Measurements from ENCODE around the gene OR1F1. TPM values are rescaled to one million over a fixed set of nuclear protein-coding genes. Genes with fewer than 3 reads are reported as not detected.
"Not testable (repeated sequence)": the region's sequence is repeated elsewhere in the genome, so short reads cannot be mapped to it uniquely, and the experiment has no call there.

Gene OR1F1
- total RNA-seq, 1 donor from 2014 or later, result not detected

DNA sequence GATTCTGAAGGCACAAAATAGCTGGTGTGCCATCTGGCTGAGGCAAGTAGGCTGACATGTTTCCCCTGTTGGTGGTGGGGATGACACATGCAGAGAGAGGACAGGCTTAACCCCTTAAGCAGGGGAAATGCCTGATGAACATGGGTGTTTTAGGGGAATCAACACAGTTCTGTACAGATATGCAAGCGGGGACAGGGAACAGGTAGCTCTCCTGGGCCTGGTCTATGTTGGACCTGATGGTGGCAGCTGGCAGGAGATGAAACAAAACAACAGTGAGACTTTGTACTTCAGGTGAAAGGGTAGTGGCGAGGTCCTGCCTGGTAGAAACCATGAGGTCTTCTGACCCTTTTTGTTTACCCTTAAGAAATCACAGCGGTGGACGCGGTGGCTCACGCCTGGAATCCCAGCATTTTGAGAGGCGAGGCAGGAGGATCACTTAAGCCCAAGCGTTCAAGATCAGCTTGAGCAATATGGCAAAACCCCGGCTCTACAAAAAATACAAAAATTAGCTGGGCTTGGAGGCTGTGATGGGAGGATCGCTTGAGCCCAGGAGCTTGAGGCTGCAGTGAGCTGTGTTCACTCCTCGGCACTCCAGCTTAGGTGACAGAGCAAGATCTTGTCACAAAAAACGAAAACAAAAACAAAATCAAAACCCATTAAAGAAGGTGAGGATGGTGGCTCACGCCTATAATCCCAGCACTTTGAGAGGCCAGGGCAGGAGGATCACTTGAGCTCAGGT, 10.5 kb downstream of the OR1F1 start:
- no peak for DNase-seq (ENCODE audit: low read depth in 2 of 2)

- no peak for DNase-seq (ENCODE audit: low read depth in 2 of 2)
Observed at GRCh38 chr16:3202903-3203539, 15.0 kb downstream of the OR1F1 start.

- DNase-seq (ENCODE audit: low read depth in 2 of 2), result not testable (repeated sequence)
Observed at GRCh38 chr16:3205939-3206338, 17.9 kb downstream of the OR1F1 start.

DNA sequence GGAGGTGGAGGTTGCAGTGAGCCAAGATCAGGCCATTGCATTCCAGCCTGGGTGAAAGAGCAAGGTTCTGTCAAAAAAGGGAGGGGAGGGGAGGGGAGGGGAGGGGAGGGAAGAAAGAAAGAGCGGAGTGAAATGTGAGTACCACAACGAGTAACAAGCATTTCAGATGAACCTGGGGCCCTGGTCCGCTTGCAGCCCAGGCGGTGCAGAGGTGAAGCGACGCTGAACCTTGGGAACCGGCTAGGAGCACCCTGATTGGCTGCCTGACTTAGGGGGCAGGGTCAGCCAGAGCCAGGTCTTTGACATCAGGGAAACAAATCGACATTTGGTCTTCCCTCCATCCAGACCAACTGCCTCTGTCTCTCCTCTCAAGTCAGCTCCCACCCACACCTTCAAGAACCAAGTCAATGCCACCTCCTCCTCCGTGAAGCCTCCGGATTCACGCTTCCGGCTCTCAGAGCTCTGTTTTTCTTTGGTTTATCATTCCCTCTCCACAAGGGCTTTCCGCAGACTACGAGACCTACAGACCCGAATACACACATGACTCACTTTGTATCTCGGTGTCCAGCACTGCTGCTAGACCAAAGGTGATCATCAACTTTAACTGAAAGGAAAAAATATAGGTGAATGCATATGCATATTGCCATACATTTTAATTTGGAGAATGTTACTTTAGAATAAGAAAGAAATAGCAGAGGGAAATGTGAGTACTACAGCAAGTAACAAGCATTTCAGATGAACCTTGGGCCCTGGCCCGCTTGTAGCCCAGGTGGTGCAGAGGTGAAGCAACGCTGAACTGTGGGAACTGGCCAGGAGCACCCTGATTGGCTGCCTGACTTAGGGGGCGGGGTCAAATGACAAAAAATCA, 19.3 kb downstream of the OR1F1 start:
- no peak for DNase-seq (ENCODE audit: low read depth in 2 of 2)

GRCh38 chr16:3212006-3212405, 24.0 kb downstream of the OR1F1 start:
- DNase-seq (ENCODE audit: low read depth in 2 of 2), result no peak

DNA sequence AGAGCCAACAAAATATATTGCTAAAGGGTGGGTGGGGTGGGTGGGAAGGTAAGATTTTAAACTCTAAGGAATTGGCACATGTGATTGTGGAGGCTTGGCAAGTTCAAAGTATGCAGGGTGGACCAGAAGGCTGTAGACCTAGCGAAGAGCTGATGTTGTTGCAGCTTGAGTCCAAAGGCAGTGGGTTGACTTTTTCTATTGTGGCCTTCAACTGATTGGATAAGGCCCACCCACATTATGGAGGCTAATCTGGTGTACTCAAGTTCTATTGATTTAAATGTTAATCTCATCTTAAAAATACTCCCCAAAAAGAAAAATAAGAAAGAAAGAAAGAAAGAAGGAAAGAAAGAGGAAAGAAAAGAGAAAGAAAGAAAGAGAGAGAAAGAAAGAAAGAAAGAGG, 24.6 kb downstream of the OR1F1 start:
- DNase-seq (ENCODE audit: low read depth in 2 of 2), result no peak

- no peak for DNase-seq (ENCODE audit: low read depth in 2 of 2)
Observed at GRCh38 chr16:3214904-3215600, 27.0 kb downstream of the OR1F1 start.

- DNase-seq (ENCODE audit: low read depth in 2 of 2), result no peak
Observed at GRCh38 chr16:3215601-3216262, 27.7 kb downstream of the OR1F1 start.

GRCh38 chr16:3216263-3216640, 28.2 kb downstream of the OR1F1 start:
- no peak for DNase-seq (ENCODE audit: low read depth in 2 of 2)

- DNase-seq (ENCODE audit: low read depth in 2 of 2), result no peak
Observed at GRCh38 chr16:3220839-3221238, 32.8 kb downstream of the OR1F1 start.

- DNase-seq (ENCODE audit: low read depth in 2 of 2), result no peak
Observed at GRCh38 chr16:3223913-3224515, 36.0 kb downstream of the OR1F1 start.

DNA sequence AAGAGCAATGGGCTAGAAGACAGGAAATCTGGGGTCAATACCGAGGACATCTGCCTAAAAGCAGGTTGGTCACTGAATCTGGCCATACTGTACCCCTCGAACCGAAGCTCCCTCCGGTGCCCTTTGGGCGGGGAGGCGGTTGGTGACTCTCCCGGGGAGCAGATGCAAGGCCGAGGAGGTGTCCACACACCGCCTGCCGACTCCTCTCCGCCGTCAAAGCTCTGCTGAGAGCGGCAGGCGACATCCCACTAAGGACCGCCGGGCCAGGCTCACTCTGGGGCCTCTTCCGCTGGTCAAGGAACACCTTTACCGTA, 46.5 kb downstream of the OR1F1 start:
- DNase-seq (ENCODE audit: low read depth in 2 of 2), result no peak

DNA sequence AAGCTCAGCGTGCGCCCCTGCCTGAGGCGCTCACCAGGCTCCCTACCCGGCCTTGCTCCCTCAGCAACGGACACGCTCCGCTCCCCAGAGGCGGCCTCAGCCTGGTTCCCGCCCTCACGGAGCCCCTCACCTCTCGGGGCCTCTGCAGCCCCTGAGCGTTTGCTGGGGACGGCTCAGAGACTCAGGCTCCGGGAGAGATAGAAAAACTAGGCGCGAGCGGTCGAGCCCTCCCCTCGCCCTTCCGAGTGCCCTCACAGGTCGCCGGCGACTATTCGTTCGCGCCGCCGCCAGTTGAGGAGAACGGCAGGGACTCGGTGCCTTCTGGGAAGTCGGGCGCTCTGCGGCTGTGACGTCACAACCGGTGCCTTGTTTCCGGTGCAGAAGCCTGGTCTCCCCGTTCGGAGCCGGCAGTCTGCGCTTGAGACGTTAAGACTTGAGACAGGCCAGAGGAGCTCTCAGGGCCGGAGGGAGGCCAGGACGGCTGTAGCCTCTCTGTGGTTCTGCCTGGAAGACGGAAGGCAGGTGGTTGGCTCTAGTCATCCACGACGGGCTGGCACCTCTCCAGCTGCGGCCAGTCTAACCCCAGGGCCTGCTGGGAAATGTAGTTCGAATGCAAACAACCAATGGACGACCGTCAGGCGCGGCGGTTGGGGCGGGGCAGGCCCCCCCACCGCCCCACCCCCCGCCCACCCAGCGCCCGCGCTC, 47.0 kb downstream of the OR1F1 start, which contains the start of gene ZNF200:
Gene ZNF200, minus strand, starts transcription at position 302 of the 705 bp plus-strand sequence. CDS start 1,403 bp downstream, outside the sequence.
- DNase-seq (ENCODE audit: low read depth in 2 of 2), result peak; percentile 86 to 98

DNA sequence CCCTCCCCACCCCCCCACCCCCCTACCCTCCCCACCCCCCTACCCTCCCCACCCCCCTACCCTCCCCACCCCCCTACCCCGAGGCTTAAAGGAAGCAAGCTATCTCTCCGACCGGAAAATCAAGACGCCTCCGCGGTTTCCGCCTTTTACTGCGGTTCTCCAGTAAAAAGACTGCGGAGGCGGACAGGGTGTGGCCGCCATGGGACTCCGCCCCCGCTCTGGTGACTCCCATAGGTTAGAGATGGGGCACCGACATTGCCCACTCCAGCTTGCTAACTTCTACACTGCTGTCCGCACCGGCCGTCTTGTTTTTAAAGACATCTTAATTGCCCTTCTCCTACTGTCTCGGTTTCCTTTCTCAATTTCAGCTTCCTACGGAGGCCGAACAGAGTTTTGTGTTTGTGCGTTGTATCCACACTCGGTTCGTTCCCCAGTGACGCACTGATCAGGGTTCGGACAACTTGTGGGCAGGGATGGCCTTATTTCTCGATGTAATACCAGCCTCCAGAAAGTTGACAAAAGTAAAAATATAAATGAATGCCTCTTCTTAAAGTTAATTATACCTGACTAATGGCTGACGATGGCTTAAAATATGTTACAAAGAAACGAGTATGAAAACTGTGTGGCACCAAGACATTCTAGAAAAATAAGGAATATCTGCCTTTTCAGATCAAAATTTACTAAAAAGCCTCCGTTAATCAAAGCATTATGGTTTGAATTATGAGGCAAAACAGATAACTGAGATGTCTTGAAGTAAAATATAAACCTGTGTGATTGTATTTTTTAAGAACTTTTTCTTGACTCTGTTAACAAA, 48.1 kb downstream of the OR1F1 start:
- no peak for DNase-seq (ENCODE audit: low read depth in 2 of 2)

DNA sequence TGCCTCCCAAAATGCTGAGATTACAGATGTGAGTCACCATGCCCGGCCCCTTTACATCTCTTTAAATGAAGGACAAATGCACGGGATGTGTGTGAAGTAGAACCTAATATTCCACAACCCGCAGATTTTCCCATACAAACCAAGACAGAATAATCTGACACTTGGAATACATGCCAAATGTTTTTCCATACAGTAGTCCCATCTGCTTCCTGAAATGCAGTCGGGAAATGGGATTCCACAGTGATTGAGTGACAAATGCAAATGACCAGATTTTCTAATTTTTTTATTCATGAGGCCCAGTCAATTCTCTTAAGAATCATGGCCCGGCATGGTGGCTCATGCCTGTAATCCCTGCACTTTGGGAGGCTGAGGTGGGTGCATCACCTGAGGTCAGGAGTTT, 53.8 kb downstream of the OR1F1 start:
- DNase-seq (ENCODE audit: low read depth in 2 of 2), result no peak

GRCh38 chr16:3242709-3243108, 54.7 kb downstream of the OR1F1 start:
- no peak for DNase-seq (ENCODE audit: low read depth in 2 of 2)

DNA sequence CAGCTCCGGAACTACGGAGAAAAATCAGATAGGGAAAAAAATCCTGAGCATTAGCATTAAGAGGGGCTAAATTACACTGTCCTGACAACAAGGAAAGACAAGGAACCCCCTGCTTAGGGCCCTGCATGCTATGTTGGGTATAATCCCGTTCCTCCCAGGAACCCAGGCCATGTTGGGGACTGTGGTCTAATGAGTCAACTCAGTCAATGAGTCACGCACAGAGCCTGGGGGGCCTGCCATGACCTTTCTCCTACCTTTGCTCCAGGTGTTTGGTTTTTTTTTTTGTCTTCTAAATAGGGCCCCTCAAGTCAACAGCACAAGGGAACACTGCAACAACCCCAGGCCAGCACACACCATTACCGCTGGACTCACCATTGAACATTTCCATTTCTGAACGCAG, 55.9 kb downstream of the OR1F1 start:
- DNase-seq (ENCODE audit: low read depth in 2 of 2), result no peak

DNA sequence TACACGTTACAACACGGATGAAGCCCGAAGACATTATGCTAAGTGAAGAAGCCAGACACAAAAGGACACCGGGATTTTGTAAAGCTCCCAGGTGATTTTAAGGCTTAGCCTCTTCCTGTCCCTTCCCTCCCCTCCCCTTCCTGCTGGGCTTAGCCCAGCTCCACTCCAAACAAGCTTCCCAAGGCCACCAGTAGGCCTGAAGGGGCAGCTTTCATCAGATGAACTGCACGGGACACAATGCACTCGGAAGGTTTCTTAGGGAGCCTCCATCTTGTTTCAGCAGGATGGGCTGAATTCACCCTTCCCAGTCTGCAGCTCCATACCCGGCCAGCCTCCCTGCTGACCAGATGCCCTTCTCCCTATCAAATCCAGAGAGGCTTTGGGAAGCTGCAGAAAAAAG, 58.0 kb downstream of the OR1F1 start:
- DNase-seq (ENCODE audit: low read depth in 2 of 2), result no peak

- no peak for DNase-seq (ENCODE audit: low read depth in 2 of 2)
Observed at GRCh38 chr16:3246876-3247275, 58.9 kb downstream of the OR1F1 start.

Data from dermis microvascular lymphatic vessel endothelial cell (primary cell).